CD4-positive, alpha-beta T cell (primary cell): ENCODE measurements around the gene CCR6. TPM values are rescaled to one million over a fixed set of nuclear protein-coding genes. Genes with fewer than 3 reads are reported as not detected.

Experiments used
- ATAC-seq: fragments of 200-7000 bp; cut with Tn5 transposase; one replicate; pipeline ENCODE4 v1.10.0; 2022; ENCODE audit warnings: mild to moderate bottlenecking; ENCODE audit not compliant: poor library complexity
- CTCF ChIA-PET: fragments of 350-600 bp; sonication (Branson Sonifier 250); formaldehyde crosslinking; loops from one replicate; lab custom pipeline; 2021; ENCODE audit warnings: antibody characterized with exemption, inconsistent platforms; lab: Charles Lee
- POLR2A ChIA-PET: fragments of 350-600 bp; sonication (Branson Sonifier 250); formaldehyde crosslinking; loops from one replicate; lab custom pipeline; 2021; ENCODE audit warnings: antibody characterized with exemption, inconsistent platforms; lab: Charles Lee
- DNase-seq, 14 experiments: peaks; one replicate each; pipeline ENCODE4 v3.0.0-alpha.2; 2013 to 2020; ENCODE audit warnings: mixed read lengths in 2 of 14
- H3K27ac ChIP-seq, 2 donors: one replicate each; pipeline versions ENCODE4 v1.5.1 to v1.7.0; 2013; ENCODE audit warnings: low read length in 2 of 2, low read depth in 1 of 2, mild to moderate bottlenecking in 1 of 2
- H3K27me3 ChIP-seq, 2 experiments: 1 replicate in 1 of 2; 2 replicates in 1 of 2; pipeline versions ENCODE4 v1.6.1 to v1.7.0; 2013; ENCODE audit warnings: low read length in 2 of 2, control low read depth in 1 of 2, mild to moderate bottlenecking in 1 of 2, moderate library complexity in 1 of 2; ENCODE audit not compliant: insufficient read depth in 2 of 2, control insufficient read depth in 1 of 2
- H3K36me3 ChIP-seq: one replicate; pipeline ENCODE4 v1.6.1; 2013; ENCODE audit warnings: low read length, control low read depth; ENCODE audit not compliant: insufficient read depth
- H3K4me1 ChIP-seq: one replicate; pipeline ENCODE4 v1.6.1; 2013; ENCODE audit warnings: low read length, control low read depth; ENCODE audit not compliant: insufficient read depth
- H3K4me3 ChIP-seq: one replicate; pipeline ENCODE4 v1.5.1; 2013; ENCODE audit warnings: mild to moderate bottlenecking, low read length, moderate library complexity
- H3K9me3 ChIP-seq, 2 experiments: 1 replicate in 1 of 2; 2 replicates in 1 of 2; pipeline versions ENCODE4 v1.6.1 to v1.7.0; 2013; ENCODE audit warnings: low read length in 2 of 2, mild to moderate bottlenecking in 2 of 2, control low read depth in 1 of 2, moderate library complexity in 1 of 2; ENCODE audit not compliant: control insufficient read depth in 1 of 2, insufficient read depth in 1 of 2
- H3K27ac Mint-ChIP-seq: one replicate; pipeline ENCODE4 v1.8.0; 2020; ENCODE audit warnings: mixed read lengths
- H3K27me3 Mint-ChIP-seq: one replicate; pipeline ENCODE4 v1.8.0; 2021; ENCODE audit warnings: mixed read lengths
- H3K36me3 Mint-ChIP-seq: one replicate; pipeline ENCODE4 v1.8.0; 2021; ENCODE audit warnings: low read depth, mixed read lengths
- H3K4me1 Mint-ChIP-seq: one replicate; pipeline ENCODE4 v1.8.0; 2021; ENCODE audit warnings: low read depth, mixed read lengths
- H3K4me3 Mint-ChIP-seq: one replicate; pipeline ENCODE4 v1.8.0; 2020; ENCODE audit warnings: mild to moderate bottlenecking, mixed read lengths
- H3K9me3 Mint-ChIP-seq: one replicate; pipeline ENCODE4 v1.8.0; 2020; ENCODE audit warnings: mixed read lengths
- intact Hi-C, 2 experiments: fragments of 100-400 bp; cut with DNase I in 1 of 2; cut with micrococcal nuclease in 1 of 2; formaldehyde crosslinking; loops; one replicate each; pipeline versions ENCODE4 v1.15.1 to v1.9.0; 2023 to 2025; cut with DNase I, micrococcal nuclease
- total RNA-seq, 174 experiments: library from RNA in 2 of 174; stranded (reverse) in 2 of 174; gene quantifications; one replicate each; pipeline ENCODE4 v1.2.3 and lab custom pipeline; 2021 to 2026
- TF ChIP-seq, protein P1 (sequence below): fragments of 200-600 bp; IDR thresholded peaks from one replicate; pipeline ENCODE4 v1.8.0; 2022; ENCODE audit warnings: antibody characterized with exemption, mild to moderate bottlenecking

Gene CCR6
- total RNA-seq, 2 experiments from 2014 or later = 13.6 to 15.9 TPM

DNA sequence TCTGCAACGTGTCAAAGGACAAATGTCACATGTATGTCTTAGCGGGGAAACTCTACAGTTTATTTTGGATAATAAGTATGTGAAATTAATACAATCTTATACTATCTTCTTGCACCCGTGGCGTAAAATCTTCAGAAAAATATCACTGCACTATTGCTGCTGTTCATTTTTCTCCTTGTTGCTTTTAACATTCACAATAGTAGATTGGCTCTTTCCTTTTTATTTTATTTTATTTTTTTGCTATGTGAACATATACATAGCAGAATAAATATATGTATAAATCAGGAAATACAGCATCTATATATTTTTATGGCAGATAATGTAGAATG is 19.5 kb downstream of the CCR6 start:
- H3K9me3 ChIP-seq = no peaks in the 10 kb centered on the region
- no peak for DNase-seq
- H3K27ac ChIP-seq = no peak overlapping the region
- peaks cover 6% of the 10 kb centered on the region for H3K27me3 Mint-ChIP-seq
- intact Hi-C loops = loop anchor here (1.0 to 5.0 kb wide), 5 partner anchors 60 to 367 kb away; partner anchors contain the start of gene CEP43 (in 1 of the 2)
- ChIA-PET POLR2A (interaction anchor here (1.4 to 1.6 kb wide), 3 partner anchors 19 to 143 kb away, joined by 4 to 6 read pairs (median 4); partner anchors contain the start of genes CCR6 and CEP43), CTCF (interaction anchor here (0.6 to 1.7 kb wide), 13 partner anchors 8 to 684 kb away, joined by 3 to 7 read pairs (median 4); partner anchors contain the start of gene CCR6)
- peaks cover 2% of the 10 kb centered on the region for H3K36me3 ChIP-seq
- H3K4me1 Mint-ChIP-seq = peaks cover 36% of the 10 kb centered on the region
- no peak overlapping the region for H3K4me3 Mint-ChIP-seq
- no peak for ATAC-seq
- TF ChIP-seq, protein P1, sequence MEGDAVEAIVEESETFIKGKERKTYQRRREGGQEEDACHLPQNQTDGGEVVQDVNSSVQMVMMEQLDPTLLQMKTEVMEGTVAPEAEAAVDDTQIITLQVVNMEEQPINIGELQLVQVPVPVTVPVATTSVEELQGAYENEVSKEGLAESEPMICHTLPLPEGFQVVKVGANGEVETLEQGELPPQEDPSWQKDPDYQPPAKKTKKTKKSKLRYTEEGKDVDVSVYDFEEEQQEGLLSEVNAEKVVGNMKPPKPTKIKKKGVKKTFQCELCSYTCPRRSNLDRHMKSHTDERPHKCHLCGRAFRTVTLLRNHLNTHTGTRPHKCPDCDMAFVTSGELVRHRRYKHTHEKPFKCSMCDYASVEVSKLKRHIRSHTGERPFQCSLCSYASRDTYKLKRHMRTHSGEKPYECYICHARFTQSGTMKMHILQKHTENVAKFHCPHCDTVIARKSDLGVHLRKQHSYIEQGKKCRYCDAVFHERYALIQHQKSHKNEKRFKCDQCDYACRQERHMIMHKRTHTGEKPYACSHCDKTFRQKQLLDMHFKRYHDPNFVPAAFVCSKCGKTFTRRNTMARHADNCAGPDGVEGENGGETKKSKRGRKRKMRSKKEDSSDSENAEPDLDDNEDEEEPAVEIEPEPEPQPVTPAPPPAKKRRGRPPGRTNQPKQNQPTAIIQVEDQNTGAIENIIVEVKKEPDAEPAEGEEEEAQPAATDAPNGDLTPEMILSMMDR = peak; percentile 2
- no peak overlapping the region for H3K4me3 ChIP-seq
- H3K4me1 ChIP-seq = peaks cover 19% of the 10 kb centered on the region
- no peaks in the 10 kb centered on the region for H3K36me3 Mint-ChIP-seq
- H3K27ac Mint-ChIP-seq = no peak overlapping the region
- H3K9me3 Mint-ChIP-seq = no peaks in the 10 kb centered on the region
- no peaks in the 10 kb centered on the region for H3K27me3 ChIP-seq

DNA sequence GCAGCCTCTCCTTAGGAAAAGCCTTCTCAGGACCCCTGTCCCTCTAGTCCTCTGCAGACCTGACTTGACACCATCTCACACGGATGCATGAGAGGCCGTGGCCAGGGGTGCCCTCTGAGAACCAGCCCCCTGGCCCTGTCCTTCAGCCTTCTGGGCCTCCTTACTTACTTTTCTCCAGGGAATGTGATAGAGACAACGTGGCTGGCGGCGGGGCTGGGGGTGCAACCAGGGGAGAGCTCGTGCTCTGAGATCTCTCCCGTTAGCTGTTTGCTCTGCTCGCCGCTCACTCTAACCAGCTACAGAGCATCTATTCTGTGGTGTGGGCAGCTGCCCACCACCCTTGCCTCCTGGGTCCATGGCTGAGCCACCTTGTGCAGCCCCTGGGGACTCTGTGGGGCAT is 20.1 kb downstream of the CCR6 start:
- no peaks in the 10 kb centered on the region for H3K27me3 ChIP-seq
- Mint-ChIP-seq H3K9me3 (no peaks in the 10 kb centered on the region), H3K4me1 (peaks cover 29% of the 10 kb centered on the region), H3K4me3 (no peak overlapping the region), H3K27ac (no peak overlapping the region), H3K36me3 (no peaks in the 10 kb centered on the region), H3K27me3 (peaks cover 6% of the 10 kb centered on the region)
- no peaks in the 10 kb centered on the region for H3K9me3 ChIP-seq
- POLR2A ChIA-PET = no interaction called here
- DNase-seq (no peak), ATAC-seq (no peak)
- no peak overlapping the region for H3K4me3 ChIP-seq
- H3K36me3 ChIP-seq = no peaks in the 10 kb centered on the region
- H3K4me1 ChIP-seq = peaks cover 19% of the 10 kb centered on the region
- intact Hi-C loops = loop anchor here (2.0 to 5.0 kb wide), 3 partner anchors 61 to 356 kb away; partner anchors contain the start of gene CEP43 (in 1 of the 2)
- H3K27ac ChIP-seq = no peak overlapping the region
- CTCF ChIA-PET = interaction anchor here (1.5 kb wide), 1 partner anchor 368 kb away, joined by 3 read pairs; no protein-coding TSS in a partner anchor
- TF ChIP-seq, protein P1 = no peak

DNA sequence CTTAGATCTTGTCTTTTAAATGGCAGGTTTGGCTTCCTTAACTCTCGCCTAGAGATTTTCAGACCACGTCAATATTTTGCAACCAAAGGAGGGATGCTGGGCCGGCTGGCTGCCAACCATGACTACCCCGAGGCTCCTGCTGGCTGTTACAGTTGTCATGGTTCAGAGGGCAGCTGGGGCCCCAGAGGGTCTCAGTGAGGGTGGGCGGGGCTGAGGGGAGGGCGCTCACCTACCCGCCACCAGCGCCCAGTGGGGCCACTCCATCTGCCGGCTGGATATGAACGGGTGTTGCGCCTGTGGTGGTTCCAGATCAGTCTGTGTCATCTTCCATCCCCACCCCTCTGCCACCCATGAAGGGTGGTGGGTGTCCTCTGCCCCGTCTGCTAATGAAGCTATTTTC is 22.6 kb downstream of the CCR6 start:
- TF ChIP-seq, protein P1 = no peak
- POLR2A ChIA-PET = no interaction called here
- Mint-ChIP-seq H3K9me3 (no peaks in the 10 kb centered on the region), H3K4me3 (no peak overlapping the region), H3K27me3 (peaks cover 6% of the 10 kb centered on the region), H3K27ac (no peak overlapping the region), H3K36me3 (no peaks in the 10 kb centered on the region), H3K4me1 (peaks cover 14% of the 10 kb centered on the region)
- Histone ChIP-seq H3K9me3 (no peaks in the 10 kb centered on the region), H3K36me3 (no peaks in the 10 kb centered on the region), H3K4me1 (peaks cover 18% of the 10 kb centered on the region), H3K27me3 (no peaks in the 10 kb centered on the region), H3K4me3 (no peak overlapping the region), H3K27ac (no peak overlapping the region)
- intact Hi-C loops = no loop called here
- no peak for DNase-seq
- no peak for ATAC-seq
- CTCF ChIA-PET = no interaction called here
